Left cardiac atrium (tissue), 4 donors: ENCODE measurements around the gene APP. TPM values are rescaled to one million over a fixed set of nuclear protein-coding genes. Genes with fewer than 3 reads are reported as not detected.

ENCODE experiments used
- ATAC-seq, 2 donors: fragments of 200-7000 bp; cut with Tn5 transposase; one replicate each; pipeline ENCODE4 v1.9.1; 2020; ENCODE audit warnings: mild to moderate bottlenecking in 2 of 2, moderate library complexity in 2 of 2
- DNase-seq: peaks from one replicate; pipeline ENCODE4 v3.0.0-alpha.2; 2020
- intact Hi-C, 2 donors: fragments of 100-400 bp; cut with DNase I; formaldehyde crosslinking; loops; one replicate each; pipeline versions ENCODE4 v1.14.1 to v1.15.1; 2022 to 2023
- total RNA-seq, 2 donors: library from RNA; stranded (reverse); fragmentation: NEBNext Ultra II Directional; extraction: Animal tissue kit (Norgen Biotek cat#: 25700); gene quantifications; one replicate each; pipeline ENCODE4 v1.2.1, GENCODE V29; 2021
- donor health status: DM: no; HTN: yes; CAD: no.
- donor health status: DM: no; HTN: yes; CAD: no; lungs with severe emphysema.
- donor health status: DM: yes; HTN: yes; CAD: no.
- donor health status: Dilated cardiomyopathy.

The APP gene
- total RNA-seq, 2 donors from 2014 or later = 385 to 445 TPM

DNA sequence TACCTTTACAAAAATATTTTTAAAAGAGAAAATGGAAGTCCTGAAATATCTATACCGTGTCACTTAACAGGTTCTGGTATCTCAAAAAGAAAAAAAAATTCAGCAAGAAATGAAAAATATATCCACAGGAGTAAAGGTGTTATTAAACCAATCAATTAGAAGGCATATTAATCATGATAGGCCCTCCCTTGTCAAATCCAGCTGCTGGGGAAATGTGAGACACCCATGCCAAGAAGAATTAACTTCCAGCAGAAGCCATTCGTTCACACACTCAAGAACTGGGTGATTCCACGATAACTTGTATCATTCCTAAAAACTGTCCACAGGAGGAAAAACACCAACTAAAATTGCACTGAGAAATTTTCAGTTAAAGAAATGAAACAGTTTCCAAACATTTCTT is 57.6 kb downstream of the APP start:
- ATAC-seq (no peak), DNase-seq (no peak)
- intact Hi-C loops = no loop called here

DNA sequence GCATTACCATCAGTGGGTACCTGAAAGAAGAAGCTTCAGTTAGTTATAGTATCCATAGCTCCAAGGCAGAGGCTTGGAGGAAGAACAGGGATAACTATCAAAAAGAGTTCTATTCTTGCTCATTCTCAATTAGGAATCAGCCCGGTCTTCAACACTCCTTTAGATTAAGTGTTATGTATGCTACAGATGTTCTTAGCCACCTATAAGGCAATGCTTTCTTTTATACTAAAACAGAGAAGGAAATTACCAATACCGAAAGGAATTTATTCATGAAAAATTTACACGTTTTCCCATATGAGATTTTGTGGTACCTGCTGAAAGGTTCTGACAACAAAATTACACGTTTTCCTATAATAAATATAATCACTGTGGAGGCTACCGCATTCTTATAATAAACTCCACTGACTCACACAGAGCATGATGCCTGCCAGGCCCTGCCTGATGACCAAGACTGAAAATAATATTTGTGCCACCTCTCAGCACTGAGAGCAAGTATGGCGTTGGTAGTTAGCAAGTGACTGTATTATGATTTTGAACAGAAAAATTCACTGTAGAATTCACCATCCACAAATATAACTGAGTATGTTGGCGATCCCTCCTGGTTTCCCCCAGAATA is 58.3 kb downstream of the APP start:
- peak in 1 of 2 donors; percentile 78 for ATAC-seq
- no peak for DNase-seq
- intact Hi-C loops = no loop called here

DNA sequence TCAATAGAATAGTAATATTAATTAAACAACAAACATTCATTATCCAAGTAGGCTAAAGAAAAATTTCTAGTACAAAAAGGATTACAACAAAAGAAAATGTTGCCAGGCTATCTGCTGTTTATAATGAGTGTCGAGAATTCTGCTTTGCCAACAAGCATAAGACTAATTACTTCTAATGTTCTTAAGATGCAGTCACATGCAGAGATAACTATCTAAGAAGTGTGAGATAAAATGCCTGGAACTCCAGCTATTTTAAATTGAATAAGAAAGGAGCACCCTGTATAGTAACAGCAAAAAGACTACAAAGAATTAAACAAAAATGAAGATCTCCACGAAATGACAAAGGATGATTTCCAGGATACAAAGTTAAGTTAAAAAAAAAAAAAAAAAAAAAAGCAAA is 59.9 kb downstream of the APP start:
- ATAC-seq (no peak), DNase-seq (no peak)
- intact Hi-C loops = no loop called here

DNA sequence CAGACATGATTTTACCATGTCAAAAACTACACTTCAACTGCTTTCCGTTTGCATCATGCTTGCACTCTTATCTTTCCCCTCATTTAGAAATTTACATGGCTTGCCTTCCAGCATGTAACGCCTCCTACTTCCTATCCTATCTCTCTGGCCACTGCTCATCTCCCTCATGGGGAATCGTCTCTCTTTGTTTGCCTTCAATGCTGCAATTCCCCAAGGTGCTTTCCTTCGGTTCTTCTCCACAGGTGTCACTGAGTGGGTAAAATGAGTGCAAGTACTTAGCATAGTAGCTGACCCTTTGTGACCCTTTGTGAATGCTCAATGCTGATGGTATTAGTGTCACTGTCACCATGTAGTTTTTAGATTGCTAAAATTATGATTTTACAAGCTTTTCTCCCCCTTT is 63.1 kb downstream of the APP start:
- DNase-seq (no peak), ATAC-seq (no peak)
- intact Hi-C loops = no loop called here

DNA sequence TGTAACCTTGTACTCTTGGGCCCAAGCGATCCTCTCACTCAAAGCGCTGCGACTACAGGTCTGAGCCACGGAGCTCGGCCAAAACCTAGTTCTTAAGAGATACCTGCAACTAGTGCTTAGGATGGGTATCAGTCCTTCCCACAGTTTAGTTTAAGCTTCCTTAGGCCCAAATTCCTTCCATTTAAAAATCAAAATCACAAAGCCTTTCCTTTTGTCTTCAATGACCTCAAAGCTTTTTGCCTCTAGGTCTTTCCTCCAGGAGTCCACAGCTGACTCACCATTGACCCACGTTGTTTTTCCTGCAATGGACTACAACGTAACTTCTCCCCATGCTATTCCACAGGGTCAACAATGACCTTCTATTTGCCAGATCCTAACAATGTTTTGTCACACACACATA is 64.0 kb downstream of the APP start:
- ATAC-seq (no peak), DNase-seq (no peak)
- intact Hi-C loops = no loop called here

DNA sequence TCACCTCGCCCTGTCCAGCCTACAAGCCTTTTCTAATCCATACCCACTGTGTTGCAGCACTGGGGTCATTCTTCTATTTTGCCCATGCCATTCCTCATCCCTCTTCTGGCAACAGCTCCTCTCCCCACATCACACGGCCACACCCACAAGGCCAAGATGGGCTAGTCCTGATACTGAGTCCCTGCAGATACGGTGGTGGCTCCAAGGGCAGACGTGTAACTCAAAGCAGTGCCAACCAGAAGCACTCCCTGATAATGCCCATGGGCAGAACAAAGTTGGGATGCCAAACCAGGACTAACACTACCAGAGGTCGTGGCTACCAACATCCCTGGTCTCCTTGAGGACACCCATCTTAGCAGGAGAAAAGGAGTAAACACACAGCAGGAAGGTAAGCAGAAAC is 64.8 kb downstream of the APP start:
- DNase-seq (no peak), ATAC-seq (peak in 1 of 2 donors; percentile 21)
- intact Hi-C loops = no loop called here

DNA sequence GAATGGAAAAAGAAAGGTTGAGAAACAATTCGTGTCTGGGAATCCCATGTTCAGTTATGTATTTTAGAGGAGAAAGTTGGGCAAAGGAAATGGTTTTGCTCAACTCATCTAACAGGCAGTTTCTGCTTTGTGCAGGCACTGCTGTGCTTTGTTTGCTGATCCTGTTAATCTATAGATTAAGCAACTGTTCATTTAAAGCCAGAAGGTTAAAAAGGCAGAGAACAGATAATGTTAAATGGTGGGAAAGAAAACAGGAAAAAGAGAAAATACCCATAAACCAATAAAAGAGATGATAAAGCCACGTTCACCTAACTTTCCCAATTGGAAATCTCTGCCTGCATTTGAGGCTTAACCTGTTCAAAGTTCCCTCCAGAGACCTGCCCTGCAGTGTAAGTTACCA is 70.0 kb downstream of the APP start:
- ATAC-seq (no peak), DNase-seq (no peak)
- intact Hi-C loops = no loop called here

DNA sequence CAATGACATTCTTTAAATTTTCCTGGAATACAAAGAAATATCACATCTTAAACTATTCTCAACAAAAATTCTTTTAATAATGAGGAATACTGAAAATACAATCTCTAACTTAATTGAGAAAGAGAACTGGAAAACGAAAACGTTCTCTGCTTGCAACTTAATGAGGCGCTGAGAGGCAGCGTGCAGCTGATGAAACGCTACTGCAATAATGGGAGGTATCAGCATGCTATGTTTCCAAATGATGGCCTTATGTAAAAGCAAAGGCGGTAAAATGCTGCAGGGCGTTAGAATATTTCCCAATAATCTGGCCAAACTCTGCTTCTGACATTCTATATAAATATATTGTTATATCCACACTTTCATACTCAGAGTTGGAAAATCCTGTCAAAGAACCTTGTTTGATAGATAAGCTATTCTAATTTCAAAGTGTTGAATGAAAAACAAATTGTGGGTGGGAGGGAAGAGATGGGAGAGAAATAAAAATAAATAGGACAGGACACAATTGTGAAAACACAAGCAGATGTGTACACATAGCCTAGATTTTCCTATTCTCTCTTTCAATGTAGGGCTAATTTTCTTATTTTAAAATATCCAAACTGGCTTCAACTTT is 70.9 kb downstream of the APP start:
- intact Hi-C loops = no loop called here

DNA sequence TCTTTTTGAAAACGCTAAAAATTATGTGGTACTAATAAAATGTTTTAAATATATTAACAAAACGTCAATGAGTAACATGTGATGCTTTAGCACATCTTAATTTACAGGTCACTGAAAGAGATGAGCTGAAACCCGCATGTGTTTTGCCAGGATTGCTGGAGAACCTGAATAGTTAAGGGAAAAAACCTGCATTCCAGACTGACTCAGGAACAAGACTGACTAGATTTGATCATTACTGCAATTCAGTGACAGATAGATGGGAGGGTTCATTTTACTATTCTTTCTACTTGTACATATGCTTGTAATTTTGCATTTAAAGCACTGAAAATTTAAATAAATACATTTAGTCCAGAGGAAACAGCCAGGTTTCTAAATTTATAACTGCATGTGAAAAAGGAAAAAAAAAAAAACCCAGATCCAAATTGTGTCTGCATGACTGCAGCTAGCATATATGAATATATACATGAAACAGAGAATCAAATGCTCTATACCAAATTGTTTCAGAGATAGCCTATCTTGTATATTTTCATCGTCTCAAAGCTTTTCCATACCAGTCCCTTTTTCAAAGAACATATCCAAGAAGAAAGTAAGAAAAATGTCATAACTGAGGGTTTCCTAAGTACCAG is 71.7 kb downstream of the APP start:
- DNase-seq = no peak
- intact Hi-C loops = no loop called here
- ATAC-seq = no peak

More for the DNA sequence above, 70.9 kb downstream of the APP start:
- no peak for DNase-seq
- no peak for ATAC-seq

DNA sequence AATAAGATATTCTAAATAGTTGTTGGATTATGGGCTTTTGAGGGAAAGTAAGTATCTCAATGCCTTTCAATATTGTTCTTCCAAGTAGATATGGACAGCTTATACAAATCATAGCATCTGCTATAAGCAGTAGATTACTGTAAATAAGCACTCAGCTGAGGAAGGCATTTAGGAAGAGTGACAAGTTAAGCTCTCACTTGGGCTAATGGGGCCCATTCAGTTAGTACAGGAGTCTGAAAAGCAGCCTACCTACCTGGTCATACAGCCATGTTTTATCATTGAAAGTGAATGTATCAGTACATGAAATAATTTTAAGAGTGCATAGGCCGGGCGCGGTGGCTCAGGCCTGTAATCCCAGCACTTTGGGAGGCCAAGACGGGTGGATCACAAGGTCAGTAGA is 73.1 kb downstream of the APP start:
- DNase-seq (no peak), ATAC-seq (no peak)
- intact Hi-C loops = no loop called here

DNA sequence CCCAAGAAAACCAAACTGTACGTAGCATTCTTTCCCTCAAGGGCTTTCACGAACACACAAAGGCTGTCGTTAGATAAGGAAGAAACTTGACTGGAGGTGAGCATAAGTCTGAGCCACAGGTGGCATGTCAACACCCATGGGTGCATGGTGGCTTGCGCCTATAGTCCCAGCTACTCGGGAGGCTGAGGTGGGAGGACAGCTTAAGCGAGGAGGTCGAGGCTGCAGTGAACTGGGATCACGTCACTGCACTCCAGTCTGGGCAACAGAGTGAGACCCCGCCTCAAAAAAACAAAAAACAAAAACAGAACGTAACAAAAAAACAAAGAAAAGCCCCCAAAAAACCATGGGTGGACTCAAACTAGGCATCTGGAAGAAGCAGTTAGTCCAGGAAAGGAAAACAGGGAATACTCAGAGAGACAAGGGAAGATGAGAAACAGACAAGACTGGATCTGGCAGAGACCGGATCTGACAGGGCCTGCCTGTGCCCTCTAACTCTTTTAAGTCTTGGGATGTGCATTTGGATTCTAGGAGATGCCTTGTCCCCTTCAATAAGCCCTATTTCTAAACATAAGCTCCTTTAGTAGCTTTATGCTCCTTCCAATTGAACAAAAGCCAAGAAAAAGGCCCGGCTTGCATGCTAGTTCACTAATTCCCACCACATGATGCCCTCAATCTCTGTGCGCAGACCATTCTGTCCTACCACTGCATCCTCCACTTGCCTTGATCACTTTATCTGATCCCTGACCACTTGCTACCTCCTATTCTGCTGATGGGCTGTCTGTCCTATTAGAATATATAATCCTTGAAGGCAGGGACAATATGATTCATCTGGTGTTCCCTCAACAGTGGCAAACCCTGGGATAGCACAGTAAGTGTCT is 73.8 kb downstream of the APP start:
- DNase-seq (no peak), ATAC-seq (no peak)
- intact Hi-C loops = no loop called here

DNA sequence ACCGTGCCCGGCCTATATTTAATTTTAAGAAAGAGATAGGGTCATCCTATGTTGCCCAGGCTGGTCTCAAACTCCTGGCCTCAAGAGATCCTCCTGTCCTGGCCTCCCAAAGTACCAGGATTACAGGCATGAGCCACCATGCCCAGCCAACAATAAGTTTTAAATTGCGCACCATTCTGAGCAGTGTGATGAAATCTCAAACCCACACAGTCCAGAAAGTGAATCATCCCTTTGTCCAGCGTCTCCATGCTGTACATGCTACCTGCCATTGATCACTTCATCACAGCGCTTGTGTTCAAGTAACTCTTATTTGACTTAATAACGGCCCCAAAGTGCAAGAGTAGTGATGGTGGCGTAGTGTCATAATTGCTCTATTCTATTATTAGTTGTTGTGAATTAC is 75.4 kb downstream of the APP start:
- no peak for ATAC-seq
- intact Hi-C loops = no loop called here
- no peak for DNase-seq

DNA sequence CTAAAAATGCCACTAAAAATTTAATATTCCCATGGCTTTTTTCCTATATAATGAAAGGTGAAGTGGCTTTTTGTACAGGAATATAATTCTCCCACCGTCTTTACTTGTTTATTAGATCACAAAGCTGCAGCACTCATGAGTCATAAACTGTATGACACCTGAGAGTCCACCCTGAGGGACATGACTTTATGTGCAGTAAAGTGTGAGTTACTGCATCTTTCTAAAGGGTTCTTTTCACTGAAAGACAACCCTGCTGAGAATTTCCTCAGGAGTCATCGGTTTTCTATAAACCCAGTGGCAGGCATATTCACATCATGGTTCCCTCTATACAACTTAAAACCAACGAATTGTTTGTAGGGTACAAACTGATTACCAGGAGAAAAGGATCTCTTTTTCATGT is 77.4 kb downstream of the APP start:
- ATAC-seq = peak in 1 of 2 donors; percentile 40
- DNase-seq = no peak
- intact Hi-C loops = no loop called here

DNA sequence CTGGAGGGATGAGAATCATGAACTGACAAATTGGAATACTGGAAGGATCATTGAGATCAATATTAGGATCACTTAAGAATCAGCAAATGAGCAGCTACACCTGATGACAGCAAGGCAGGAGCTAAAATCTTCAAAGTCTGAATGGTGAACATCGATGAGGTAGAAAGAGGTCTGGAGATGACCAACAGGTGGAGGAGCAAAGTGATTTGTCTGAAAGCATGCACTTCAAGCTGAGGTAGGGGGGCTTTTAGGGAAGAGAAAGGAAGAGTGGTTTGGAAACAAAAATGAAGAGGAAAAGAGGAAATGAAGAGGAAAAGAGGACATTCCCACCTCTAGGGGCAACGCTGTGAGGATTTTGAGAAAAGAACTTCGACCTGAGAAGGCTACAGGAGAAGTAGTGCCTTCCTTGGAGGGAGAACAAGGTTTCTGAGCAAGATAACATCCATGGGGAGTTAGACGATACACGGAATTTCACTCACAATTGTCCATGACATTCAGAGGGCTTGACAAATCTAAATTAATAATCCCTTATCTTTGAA is 79.0 kb downstream of the APP start:
- DNase-seq (no peak), ATAC-seq (no peak)
- intact Hi-C loops = no loop called here

DNA sequence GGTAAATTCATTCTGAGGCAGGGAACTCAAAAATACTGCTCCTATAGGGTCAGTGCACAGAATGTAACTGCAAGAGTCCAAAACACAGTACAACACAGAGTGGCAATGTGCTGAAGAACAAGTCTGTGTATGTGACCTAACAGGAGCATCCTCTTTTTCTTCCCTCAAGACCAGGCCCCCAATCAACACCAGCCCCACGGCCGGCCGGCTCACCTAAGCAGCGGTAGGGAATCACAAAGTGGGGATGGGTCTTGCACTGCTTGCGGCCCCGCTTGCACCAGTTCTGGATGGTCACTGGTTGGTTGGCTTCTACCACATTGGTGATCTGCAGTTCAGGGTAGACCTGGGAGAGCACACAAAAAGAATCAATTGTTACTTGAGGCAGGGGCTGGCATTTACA is 80.8 kb downstream of the APP start:
- DNase-seq (no peak), ATAC-seq (no peak)
- intact Hi-C loops = no loop called here

DNA sequence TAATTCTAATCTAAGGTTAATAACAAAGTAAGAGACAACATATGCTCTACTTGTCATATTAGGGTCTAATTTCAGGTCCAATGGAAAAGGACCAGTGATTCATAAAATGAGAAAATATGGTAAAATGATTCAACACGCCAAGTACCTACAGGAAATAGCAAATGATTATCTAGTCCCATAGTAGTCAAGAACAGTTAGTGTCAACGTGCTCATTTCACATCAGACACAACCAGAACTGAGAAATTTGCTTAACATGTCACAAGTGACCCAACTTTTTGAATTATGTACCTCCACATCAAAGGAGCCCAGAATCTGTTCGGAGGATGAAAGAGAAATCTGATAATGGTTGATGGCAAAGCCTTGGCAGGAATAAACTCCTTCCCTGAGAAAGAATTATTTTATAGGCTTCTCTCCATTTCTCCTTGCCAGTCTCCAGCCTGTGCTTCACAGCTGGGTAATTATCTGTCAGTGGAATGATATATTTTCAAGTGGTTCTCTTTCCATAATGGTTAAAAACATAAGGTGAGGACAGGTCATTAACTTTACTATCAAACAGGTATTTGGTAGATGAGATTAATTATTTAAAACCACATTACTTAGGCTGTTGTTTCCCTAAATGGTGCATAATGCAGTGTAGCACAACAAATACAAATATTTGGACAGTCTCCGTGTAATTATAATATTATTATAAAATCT is 83.2 kb downstream of the APP start:
- DNase-seq (no peak), ATAC-seq (no peak)
- intact Hi-C loops = no loop called here

DNA sequence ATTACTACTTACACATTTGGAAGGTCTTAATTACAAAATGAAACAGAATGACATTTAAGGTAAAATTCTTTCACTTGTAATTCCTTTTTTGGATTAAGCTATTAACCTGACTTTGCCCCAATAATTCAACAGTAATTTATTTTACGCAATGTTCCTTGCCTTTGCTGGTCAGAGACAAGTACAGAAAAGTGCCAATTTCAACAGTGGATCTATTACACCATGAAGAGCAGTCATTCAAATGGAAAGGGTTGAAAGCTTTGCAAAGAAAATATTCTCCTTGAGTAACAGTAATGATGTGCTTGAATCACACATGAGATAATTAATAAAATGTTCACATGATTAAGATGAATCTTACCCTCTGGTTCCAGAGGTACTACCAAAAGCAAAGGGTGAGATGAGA is 84.7 kb downstream of the APP start:
- intact Hi-C loops = no loop called here
- DNase-seq (no peak), ATAC-seq (no peak)

DNA sequence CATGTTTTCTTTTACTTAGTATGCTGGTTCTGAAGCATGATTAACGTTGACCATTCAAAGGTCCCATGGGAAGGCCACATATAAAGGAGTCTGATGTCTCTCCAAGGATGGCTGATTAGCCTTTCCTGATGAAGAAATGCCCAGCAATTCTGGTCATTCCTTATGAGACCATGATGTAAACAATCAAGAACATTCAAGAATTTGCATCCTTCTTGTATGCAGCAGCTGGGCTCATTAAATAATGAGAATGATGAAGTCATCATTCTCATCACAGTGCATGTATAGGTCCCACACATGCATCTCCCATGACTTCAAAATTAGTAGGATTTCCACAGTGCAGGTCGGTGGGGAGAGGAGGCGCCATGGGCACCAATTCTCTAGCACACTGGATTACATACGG is 85.4 kb downstream of the APP start:
- ATAC-seq = no peak
- no peak for DNase-seq
- intact Hi-C loops = no loop called here

DNA sequence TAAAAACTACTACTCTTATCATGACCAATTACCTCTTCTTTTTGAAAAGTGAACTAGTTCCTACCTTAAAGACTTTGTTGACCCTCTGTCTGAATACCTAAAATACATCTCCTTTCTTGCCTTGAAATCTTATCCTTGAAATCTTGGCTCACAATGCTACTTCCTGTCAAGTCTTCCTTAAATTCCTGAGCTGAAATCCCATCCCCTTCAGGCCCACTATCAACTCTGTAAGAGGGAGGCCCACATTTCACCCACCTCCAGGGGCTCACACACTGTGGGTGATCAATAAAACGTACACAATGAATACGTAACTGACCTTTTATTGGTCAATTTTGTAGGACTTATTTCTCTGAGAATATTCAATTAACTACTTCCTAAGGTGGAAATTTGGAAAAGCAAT is 88.0 kb downstream of the APP start:
- no peak for ATAC-seq
- DNase-seq = no peak
- intact Hi-C loops = no loop called here
